NCI-H82 (cell line): ENCODE measurements around the gene CAMK2N1.
"Not testable (repeated sequence)": the region's sequence is repeated elsewhere in the genome, so short reads cannot be mapped to it uniquely, and the experiment has no call there.

Source experiments
- DNase-seq: peaks from one replicate; lab custom pipeline; 2025; lab: John Stamatoyannopoulos, UW

The CAMK2N1 gene

GRCh38 chr1:20496725-20497383 is 10.8 kb upstream of the CAMK2N1 start:
- not testable (repeated sequence) for DNase-seq

DNA sequence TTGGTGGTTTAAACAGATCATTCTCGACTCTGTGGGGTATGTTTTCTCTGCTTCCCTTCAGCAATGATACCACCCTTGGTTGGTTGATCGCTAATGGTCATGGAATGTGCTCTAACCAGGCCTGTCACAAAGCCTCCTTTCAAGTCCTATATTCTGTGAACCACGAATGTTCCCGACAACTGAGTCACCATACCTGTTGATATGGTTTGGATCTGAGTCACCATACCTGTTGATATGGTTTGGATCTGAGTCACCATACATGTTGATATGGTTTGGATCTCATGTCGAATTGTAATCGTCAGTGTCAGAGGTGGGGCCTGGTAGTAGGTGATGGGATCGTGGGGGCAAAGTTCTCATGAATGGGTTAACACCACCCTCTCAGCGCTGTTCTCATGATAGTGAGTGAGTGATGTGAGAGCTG is 10.2 kb upstream of the CAMK2N1 start:
- no peak for DNase-seq

GRCh38 chr1:20495661-20496060 is 9.7 kb upstream of the CAMK2N1 start:
- no peak for DNase-seq

DNA sequence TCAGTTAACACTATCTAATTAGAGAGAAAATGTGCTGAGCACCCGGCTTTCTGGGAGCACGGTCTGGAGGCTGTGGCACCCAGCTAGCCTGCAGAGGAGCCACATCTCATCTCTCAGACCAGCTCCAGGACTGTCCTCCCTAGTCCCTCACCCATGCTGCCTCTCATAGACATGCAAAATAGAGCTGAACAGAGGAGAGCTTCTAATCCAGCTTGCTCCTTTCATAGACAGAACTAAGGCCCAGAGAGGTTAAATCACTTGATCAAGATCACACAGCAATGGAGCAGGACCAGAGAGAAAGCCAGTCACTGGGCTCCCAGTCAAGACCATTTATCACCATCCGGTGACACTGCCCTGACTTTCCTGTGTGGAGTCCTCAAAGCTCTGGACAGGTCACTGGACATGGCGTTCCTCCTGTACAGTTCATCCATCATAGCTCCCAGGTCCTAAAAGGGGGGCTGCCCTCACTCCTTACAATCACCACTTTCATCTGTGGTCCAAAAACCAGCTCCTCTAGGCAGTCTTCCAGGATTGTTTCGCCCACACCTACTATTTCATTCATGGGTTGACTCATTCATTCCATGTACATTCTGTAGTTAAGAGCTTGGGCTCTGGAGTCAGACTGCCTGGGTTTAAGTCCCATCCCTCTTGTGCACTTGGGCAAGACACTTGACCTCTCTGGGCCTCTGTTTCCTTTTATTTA is 8.8 kb upstream of the CAMK2N1 start:
- no peak for DNase-seq

DNA sequence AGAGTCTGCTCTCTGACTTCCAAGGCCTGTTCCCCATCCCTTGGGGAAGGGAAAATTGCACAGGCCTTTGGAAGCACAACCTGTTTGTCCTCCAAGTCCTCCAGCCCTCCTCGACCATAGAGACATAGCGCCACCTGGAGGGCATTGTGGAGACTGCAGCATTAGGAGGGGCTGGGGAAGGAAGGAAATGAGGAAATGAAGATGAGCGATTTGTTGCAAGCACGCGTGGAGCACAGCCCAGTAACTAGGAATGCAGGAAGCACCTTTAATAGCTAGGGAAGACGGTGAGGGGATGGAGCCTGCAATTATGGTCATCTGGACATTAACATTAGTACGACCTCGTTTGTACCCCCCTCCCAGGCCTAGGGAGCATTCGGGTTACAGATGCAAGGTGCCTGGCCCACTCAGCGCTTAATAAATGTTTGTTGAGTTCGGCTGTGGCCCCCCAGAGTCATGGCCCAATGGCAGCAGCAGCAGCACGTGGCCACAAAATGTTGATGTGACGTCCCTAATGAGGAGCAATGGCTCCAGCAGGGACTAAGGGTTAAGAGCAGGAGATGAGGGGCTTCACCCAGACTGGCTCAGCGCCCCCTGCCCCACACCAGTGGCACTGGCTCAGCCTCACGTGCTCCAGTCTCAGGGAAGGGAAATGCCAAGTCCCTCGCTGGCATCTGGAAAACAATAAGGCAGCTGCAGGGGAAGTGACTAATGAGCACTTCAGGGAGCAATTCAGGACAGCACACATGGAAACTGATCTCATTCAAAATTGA is 8.0 kb upstream of the CAMK2N1 start:
- DNase-seq: peak; percentile 91

DNA sequence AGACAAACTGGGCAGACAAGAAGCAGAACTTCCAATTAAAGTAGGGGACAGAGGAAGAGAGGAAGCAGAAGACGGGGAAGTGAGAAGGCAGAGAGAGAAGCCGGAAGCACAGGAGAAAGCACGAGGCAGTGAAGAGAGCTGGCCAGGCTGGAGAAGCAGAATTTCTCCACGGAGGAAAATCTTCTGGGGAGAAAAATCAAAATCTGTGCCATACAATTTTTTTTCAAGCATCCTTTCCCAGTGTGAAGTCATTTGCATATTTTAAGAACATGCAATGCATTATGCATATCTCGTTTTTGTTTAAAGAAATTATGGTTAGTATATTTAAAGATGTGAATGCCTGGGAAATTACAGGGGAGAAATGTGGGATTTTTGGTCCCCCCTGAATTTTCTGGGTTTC is 7.3 kb upstream of the CAMK2N1 start:
- DNase-seq: no peak

DNA sequence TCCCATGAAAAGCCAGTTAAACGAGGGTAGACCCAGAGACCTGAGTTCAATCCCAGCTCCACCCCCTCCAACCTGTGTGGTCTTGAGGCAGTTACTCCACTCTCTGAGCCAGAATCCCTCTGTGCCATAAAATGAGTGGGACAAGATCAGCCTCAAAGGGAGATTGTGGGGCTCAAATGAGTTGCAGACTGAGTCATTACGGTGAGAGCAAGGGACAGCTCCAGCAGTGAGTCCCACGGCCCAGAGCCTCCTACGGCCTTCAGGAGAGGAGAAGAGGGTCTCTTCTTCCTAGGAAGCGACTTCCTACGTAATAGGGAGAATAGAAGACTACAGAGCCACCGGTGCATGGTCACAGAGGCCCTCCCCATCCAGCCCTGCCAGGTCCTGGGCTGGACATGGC is 6.7 kb upstream of the CAMK2N1 start:
- DNase-seq: no peak

GRCh38 chr1:20491866-20492265 is 5.9 kb upstream of the CAMK2N1 start:
- DNase-seq: no peak

GRCh38 chr1:20491178-20491577 is 5.2 kb upstream of the CAMK2N1 start:
- DNase-seq: no peak

DNA sequence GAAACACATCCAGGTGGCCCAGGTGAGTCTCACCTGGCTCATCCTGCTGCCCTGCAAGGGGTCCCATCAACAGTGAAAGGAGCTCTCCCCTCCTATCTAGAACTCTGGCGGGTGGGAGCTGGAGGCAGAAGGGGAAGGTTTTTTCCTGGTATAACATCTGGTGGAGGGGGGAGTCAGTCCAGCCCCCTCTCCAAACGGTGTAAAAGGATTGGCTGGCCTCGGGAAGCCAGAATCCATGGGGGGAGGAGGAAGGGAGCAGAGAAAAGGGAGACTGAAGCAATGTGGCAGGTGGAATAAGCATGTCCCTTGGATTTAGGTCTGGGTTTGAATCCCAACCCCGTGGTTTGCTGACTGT is 1.2 kb upstream of the CAMK2N1 start:
- DNase-seq: peak; percentile 91

- peak; percentile 85 for DNase-seq
Measured at GRCh38 chr1:20486457-20487235, 636 bp upstream of the CAMK2N1 start.

DNA sequence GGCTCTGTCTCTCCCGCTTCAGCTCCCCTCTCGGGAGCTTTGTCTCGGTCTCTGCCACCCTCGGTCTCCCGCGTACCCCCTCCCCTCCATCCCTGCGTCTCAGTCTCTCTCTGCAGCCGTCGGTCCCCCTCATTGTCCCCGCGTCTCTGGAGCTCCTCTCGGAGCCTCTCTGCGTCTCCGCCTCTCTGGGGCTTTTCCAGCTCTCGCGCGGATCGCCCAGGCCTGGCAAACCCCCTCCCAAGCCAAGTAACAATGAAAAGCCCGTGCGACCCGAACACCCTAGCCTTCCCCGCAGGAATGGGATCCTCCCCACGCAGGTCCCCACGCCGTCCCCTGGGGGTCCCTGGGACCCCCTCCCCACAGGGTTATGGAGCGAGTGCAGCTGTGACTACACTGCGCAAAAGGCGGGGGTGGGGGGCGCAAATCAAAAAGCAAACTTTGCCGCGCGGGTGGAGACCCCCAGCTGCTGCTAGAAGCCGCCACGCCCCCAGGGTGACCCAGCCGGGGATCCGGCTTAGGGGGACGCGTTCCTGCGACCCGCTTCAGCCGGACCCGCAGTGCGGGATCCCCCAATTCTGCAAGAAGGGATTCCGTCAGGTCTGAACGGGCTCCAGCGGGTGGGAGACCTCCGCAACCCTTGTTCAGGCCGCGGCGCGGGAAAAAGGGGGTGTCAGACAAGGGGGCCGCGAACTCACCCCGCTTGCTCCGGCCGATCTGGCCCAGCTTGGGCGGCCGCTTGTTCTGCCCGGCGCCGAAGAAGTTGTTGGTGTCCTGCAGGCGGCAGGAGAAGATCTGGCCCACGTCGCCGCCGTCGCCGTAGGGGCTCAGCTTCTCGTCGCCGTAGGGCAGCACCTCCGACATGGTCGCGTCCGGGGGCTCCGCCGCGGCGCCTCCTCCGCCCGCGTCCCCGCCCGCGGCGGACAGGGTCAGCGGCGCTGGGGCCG is 1.2 kb downstream of the CAMK2N1 start:
- peak; percentile 65 for DNase-seq

GRCh38 chr1:20483833-20484518 is 2.0 kb downstream of the CAMK2N1 start:
- peak; percentile 65 for DNase-seq

DNA sequence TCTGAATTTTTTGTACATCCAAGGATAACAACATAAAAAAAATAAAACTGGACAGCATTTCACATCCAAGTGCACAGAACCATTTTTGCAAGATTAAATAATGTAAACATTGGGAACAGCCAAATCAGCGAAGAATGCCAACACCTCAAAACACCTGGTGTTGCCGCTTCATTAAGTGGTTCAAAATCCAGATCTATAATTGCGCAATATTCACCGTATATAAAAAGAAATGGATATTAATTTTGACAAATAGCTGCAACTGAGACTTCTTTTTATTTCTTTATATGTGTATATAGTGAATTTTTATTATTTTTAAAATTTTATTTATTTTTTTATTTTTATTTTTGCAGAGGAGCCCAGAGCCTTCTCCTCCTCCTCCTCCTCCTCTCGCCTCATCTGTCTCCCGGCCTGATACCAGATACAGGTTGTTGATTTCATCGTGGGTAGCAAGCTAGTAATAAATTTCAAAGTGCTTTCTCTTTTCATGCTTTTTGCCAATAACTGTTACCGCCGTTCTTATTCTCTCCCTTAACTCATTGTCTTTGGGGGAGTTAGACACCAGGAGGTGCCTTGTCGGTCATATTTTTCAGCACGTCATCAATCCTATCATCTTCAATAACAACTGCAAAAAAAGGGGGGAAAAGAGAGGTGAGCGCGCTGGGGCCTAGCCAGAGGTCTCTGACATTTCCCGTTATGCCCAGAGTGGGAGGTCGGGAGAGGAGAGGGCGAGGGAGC is 2.7 kb downstream of the CAMK2N1 start:
- DNase-seq: no peak

GRCh38 chr1:20481643-20482498 is 4.1 kb downstream of the CAMK2N1 start:
- DNase-seq: no peak

- DNase-seq: no peak
Measured at GRCh38 chr1:20480951-20481617, 4.9 kb downstream of the CAMK2N1 start.

- DNase-seq: no peak
Measured at GRCh38 chr1:20480243-20480944, 5.6 kb downstream of the CAMK2N1 start.

- no peak for DNase-seq
Measured at GRCh38 chr1:20479840-20480239, 6.2 kb downstream of the CAMK2N1 start.
